NCI-H524 (cell line): Measurements from ENCODE around the gene HSPA5.
A peak's percentile ranks its signal among the peaks of the same experiment; 100 is the strongest.
"Not testable (repeated sequence)": the region's sequence is repeated elsewhere in the genome, so short reads cannot be mapped to it uniquely, and the experiment has no call there.

Experiments
- DNase-seq, 2 experiments: peaks; one replicate each; lab custom pipeline; 2025; lab: John Stamatoyannopoulos, UW

Gene HSPA5

DNA sequence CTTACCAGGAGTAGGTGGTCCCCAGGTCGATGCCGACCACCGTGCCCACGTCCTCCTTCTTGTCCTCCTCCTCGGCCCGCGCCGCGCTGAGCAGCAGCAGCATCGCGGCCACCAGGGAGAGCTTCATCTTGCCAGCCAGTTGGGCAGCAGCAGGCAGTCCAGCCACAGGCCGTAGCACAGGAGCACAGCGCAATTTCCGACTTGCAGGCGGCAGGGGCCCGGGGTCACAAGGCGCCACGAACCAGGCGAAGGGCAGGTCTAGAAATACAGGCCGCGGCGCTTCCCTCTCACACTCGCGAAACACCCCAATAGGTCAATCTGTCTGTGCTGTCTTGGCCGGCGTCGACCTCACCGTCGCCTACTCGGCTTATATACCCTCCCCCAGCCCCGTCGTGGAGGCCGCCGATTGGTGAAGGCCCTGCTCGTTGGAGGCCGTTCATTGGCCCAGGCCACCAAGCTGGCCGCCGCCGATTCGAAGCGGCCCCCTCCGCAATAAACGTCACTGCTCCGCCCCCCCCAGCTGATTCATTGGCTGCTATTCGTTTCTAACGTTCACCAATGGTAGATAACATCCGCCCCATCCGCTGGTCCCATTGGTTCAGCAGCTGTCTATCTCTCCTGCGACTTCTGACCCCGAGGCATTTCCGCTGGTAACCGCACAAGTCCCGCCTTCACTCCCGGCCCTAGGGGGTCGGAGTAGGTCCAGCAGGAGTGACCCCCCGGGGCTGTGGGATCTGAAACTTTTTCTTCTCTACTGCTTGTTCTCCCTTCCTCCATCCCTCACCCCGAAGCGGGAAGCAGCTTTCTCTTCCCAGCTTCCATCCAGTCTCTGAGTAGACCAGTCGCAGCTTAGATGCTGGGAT lies at the start of gene HSPA5:
TSS of gene HSPA5 (minus strand) at position 344 of the 863 bp plus-strand sequence. CDS start at position 127, 217 bp downstream.
- DNase-seq: peak; percentile 100

DNA sequence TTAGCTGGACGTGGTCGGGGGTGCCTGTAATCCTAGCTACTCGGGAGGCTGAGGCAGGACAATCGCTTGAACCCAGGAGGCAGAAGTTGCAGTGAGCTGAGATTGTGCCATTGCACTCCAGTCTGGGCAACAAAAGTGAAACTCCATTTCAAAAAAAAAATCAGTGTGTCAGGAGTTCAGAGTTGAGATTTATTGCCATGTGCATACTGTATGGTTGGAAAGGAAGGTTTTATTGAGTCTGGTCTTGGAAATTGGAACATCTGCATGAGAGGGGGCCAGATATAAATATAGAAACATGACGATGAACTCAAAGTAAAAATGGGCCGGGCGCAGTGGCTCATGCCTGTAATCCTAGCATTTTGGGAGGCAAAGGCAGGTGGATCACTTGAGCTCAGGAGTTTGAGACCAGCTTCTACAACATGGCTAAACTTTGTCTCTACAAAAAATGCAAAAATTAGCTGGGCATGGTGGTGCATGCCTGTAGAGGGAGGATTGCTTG lies 45.8 kb upstream of the HSPA5 start:
- not testable (repeated sequence) for DNase-seq

DNA sequence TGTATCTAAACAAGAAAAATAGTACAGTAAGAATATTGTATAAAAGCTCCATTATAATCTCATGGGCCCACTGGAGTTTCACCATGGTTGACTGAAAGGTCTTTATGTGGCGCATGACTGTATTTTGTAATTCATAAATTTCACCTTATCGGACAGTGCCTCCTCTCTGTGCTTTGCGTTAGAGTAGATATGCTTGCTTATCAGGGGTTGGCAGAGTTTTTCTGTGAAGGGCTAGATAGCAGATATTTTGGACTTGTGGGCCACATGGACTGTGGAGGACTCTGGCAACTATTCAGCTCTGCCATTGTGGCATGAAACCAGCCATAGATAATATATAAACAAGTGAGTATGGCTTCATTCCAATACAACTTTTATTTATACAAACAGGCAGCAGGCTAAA lies 43.7 kb upstream of the HSPA5 start:
- no peak for DNase-seq

DNA sequence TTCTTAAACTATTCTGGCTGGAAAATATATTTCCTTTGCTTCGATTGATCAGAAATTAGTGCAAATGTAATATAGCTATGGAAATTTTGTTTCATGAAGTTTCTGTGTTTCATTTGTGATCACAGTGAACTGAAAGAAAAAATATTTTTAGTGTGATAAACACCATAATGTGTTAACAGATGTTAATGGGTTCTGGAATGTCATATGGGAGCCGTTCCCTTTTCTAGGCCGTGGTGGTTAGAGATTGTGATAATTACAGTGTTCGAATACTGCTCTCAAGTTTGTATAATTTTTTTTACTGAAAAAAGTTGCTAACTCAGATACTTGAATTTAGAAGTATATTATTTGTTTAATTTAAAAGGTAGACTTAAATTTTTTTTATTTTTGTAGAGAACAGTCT lies 39.8 kb upstream of the HSPA5 start:
- DNase-seq: peak in 1 of 2 experiments; percentile 44

DNA sequence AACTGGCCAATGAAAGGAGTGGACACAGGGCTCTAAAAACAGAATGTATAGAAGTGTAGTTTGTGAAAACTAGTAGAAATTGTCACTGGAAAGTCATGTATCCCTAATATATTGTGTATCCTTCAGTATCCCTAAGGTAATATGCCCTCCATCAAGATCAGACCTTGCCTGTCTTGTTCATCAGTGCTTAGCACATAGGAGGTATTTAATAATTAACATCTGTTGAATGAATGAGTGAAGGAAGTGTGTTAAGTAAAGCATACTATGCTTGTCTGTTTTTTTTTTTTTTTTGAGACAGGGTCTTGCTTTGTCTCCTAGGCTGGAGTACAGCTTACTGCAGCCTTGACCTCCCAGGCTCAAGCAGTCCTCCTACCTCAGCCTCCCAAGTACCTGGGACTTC lies 36.3 kb upstream of the HSPA5 start:
- DNase-seq: no peak

DNA sequence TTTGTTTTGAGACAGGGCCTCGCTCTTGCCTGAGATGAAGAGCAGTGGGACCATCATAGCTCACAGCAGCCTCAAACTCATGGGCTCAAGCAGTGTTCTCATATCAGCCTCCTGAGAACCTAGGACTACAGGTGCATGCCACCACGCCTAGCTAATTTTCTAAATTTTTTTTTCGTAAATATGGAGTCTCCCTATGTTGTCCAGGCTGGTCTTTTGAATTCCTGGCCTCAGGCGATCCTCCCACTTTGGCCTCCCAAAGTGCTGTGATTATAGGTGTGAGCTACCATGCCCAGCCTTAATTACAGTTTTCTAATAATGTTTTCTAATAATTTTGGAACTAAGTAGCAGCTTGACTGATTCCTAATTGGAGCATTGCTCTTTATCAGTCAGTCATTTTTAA lies 35.6 kb upstream of the HSPA5 start:
- no peak for DNase-seq

DNA sequence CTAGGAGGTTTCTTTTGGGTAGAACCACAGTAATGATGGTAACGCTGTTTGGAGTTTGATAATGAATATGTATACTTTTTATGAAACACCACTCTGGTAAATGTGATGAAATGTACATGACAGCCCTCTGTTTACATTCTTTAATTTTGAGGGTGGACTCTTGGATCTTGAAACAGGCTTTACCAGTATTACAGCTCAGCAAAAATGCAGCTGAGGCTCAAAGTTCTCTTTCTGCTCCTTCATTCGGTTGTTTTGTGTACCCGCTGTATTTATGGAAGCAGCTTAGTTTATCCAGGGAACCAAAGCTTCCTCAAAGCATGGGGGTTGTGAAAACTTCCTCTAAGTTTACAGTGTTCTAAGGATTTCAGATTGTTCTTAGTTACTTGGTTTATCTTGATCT lies 31.6 kb upstream of the HSPA5 start:
- no peak for DNase-seq

DNA sequence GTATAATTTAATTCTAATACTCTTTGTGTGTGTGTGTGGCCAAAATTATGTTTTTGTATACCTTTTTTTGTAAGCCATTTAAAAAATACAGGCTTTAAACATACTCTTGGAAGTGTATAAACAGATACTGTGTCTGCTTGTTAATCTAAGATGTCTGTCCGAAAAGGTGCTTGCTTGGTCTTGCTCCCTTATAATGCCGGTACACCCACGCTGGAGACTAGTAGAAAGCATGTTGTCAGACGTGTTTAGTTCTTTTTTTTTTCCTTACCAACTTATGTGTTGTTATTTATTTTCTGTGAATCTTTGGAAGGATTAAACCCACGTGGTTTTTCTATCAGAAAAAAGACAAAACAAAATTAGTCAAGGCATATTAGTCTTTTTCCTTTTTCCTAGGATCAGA lies 29.9 kb upstream of the HSPA5 start:
- DNase-seq: no peak

DNA sequence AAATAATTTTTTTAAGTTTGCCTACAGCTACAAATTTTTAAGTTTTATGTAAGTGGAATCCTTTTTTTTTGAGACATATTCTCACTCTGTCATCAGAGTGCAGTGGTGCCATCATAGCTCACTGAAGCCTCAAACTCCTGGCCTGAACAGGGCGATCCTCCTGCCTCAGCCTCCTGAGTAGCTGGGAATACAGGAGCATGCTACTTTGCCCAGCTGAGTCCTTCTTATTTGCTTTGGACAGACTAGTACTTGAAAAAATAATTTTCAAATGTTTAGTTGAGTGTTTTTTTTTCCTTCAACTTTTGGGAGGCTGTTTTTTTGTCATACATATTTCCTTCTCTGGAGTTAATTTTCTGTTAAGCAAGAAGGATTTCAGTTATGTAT lies 27.9 kb upstream of the HSPA5 start:
- no peak for DNase-seq

DNA sequence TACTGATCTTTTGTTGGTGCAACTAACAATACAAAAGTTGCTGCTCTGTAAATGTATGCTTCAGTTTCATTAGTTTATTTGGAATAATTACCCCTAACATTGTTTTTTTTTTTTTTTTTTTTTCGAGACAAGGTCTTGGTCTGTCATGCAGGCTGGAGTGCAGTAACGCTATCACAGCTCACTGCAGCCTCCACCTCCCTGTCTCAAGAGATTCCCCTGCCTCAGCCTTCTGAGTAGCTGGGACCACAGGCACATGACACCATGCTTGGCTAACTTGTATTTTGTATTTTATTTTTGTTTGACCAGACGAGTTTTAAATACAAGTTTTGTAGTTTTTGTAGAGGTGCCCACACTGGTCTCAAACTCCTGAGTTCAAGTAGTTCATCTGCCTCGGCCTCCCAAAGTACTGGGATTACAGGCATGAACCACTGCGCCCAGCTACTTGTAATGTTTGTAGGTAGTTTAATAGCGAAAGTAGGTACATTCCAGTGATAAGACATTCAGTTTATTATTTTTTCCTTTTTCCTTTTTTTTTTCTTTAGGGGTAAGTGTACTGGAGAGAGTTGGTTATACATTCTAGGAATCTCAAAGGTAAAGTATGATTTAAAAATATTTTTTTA lies 27.4 kb upstream of the HSPA5 start:
- DNase-seq: no peak

DNA sequence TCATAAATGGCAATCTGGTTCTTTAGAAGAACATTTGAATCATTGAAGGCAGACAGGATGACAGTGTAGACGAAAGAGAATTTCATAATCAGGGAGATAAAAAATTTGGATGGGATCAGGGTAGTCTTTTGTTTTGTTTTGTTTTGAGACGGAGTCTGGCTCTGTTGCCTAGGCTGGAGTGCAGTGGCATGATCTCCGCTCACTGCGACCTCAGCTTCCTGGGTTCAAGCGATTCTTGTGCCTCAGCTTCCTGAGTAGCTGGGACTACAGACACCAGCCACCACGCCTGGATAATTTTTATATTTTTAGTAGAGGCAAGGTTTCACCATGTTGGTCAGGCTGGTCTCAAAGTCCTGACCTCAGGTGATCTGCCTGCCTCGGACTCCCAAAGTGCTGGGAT lies 22.9 kb upstream of the HSPA5 start:
- DNase-seq: not testable (repeated sequence)

DNA sequence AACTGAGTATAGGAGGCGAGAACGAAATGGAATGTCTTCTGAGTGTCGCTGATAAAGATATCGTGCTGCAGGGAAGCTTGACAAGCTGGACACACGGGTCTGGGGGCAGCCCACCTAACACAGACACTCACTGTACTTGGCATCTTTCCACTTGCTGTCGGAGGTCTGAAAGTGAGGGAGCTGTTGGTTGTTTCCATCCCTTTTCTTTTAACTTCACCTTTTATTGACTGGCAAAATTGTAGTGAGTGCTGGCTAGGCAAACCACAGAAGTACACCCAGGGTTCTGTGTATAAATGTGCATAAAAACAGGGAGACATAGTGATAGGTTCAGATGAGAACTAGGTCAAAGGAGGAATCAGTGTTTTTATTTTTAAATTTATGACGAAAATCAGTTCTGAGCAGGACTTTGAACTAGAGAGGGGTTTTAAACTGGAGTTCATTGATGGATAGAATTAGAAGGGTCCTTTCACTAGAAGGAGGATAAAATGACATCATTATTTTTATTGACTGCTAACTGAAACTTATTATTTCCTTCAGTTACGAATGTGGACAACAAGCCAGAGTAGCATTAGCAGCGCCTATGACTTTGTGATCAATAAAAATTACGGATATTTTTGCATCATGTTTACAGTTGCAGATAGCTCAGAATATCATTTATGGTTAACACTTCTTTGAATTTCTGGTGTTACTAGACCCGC lies 21.3 kb upstream of the HSPA5 start:
- no peak for DNase-seq

DNA sequence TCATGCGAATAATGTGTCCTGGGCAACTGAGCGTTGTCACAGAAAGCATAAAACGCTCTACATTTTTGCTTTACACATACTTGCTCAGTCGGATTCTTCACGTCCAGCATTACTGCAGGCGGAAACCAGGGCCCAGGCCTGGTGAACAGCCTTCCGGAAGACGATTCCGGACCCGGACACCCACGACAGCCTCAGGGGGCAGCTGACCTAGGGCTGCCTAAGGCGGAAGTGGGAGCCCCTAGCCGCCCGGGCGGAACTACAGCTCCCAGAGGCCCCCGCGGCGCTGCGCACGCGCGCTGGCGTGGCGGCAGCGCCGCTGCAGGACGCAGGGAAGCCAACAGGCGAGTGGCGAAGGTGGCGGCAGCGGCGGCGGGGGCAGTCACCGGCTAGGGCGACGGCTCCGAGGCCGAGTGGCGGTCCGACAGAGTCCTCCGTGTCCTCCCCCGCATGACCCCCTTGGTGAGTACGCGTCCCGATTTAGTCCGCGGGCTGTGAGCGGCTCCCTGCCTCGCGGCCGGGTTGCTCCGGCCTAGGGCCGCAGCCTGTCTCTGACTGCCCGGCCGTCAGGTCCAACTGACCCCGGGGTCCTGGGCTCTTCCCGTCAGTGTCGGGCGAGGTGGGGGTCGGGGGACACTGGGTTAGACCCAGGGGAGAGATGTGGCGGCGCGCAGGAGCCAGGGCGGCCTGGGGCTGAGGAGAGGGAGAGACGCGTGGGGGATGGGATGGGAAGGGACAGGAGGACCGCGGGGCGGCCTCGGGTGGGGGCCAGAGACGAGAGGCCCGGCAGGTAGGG lies 20.6 kb upstream of the HSPA5 start, which contains the start of gene GAPVD1:
TSS of gene GAPVD1 (plus strand) at position 326 of the 793 bp plus-strand sequence. CDS start 37,096 bp downstream, outside the sequence.
- DNase-seq: peak; percentile 90 to 98

DNA sequence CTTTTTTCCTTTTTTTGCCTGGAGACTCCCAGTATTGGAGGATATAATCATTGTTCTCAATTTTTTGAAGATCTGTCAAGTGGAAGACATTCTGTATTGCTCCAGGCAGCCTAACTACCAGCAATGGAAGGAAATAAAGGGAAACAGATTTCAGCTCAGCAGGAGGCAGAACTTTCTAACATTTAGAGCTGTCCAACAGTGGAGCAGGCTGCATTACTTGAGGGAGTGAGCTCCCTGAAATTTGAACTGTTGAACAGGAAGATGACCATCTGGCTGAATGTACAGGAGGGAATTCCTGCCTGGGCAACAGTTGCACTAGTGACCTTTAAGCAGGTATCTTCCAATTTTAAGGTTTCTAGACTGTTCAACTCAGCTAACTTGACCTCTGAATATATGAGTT lies 19.4 kb upstream of the HSPA5 start:
- DNase-seq: peak; percentile 71 to 90

DNA sequence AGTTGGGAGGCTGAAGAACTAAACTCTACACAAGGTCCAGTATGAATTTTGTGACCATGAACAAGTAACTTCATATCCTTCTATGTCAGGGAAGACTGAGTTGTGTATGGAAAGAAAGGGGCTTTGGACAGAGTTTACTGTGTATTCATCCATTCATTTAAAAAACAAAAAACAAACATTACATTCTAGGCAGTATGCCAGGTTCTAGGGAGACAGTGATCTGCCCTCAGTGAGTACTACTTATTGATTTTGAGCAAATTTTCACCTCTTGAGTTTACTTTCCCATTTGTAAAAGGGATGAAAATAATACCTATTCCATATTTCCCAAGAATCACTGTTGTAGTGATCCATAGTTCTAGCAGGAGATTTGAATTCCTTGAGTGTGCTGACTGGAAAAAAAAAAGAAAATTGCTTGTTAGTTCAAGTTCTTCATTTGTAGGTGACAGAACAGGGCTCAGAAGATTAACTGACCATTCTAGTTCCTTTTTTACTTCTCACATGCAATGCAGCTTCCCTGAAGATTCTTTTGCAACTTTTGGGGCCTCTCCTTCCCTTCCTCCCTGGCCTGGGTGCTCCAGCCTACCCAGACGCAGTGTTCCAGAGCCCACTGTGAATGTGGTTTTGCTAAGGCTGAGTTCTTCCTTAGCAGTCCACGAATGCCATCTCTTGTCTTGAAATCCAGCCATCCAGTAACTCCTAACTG lies 17.8 kb upstream of the HSPA5 start:
- DNase-seq: no peak

DNA sequence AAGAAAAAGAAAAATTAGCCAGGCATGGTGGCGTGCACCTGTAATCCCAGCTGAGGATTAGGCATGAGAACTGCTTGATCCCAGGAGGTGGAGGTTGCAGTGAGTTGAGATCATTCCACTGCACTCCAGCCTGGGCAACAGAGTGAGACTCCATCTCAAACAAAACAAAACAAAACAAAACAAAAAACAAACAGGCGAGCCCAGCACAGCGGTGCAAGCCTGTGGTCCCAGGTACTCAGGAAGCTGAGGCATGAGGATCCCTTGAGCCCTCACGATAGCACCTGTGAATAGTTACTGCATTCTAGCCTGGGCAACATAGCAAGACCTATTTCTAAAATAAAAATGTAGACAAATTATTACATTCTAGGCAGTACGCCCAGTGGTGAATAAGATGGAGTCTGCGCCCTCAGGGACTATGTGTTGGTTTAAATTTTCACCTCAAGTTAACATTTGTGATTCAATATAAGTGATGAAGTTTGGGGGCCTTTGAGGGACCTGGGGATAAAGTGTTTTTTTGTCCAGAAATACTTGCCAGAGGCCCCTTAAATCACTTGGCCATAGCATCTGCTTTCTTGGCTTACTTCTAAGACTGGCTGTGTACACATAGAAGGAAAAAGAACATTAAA lies 17.1 kb upstream of the HSPA5 start:
- DNase-seq: no peak

DNA sequence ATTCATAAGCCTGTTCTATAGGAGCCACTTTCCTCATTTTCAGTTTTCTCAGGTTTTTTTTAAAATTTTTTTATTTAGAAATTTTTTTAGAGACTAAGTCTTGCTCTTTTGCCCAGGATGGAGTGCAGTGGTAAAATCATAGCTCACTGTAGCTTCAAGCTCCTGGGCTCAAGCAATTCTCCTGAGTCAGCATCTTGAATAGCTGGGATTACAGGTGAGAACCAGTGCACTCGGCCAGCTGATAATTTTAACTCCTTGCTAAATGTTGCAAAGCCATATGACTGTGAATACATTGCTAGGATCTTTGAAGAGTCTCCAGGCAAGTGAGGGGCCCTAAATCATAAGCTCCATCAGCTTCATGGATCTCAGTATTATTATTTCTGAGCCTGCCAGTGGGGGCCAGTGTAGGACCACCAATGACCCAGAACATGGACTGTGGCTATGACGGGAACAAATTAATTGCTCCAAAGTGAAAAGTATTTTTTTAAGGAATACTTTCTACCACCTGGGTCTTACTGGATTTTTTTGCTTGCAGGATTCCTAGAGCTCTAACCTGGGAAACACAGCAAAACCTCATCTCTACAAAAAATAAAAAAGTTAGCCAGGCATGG lies 14.7 kb upstream of the HSPA5 start:
- peak in 1 of 2 experiments; percentile 63 for DNase-seq

DNA sequence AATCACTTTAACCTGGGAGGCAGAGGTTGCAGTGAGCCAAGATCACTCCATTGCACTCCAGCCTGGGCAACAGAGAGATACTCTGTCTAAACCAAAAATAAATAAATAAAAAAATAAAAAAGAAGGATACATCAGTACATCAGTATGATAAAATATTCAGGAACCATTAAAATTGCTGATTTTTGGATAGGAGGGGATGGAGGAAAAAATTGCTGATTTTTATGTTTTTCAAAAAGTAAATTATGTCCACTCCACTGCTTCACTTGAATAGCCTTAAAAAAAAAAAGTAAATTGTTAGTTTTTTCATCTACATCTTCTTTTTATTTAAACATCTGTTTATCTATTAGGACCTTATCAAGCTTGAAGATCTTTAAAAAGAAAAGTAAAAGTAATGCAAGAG lies 13.1 kb upstream of the HSPA5 start:
- no peak for DNase-seq

DNA sequence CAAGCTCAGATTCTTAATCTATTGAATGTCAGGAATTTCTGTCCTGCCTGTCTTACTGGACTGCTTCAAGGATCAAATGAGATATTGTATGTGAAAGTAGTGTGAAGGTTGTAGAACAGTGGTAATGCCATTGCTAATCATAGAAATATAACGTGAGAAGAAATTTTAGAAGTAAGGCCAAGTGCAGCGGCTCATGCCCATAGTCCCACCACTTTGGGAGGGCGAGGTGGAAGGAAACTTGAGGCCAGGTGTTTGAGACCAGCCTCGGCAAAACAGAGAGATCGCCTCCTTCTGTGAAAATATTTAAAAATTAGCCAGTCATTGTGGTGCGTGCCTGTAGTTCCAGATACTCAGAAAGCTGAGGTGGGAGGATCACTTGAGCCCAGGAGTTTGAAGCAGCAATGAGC lies 5.1 kb upstream of the HSPA5 start:
- no peak for DNase-seq

DNA sequence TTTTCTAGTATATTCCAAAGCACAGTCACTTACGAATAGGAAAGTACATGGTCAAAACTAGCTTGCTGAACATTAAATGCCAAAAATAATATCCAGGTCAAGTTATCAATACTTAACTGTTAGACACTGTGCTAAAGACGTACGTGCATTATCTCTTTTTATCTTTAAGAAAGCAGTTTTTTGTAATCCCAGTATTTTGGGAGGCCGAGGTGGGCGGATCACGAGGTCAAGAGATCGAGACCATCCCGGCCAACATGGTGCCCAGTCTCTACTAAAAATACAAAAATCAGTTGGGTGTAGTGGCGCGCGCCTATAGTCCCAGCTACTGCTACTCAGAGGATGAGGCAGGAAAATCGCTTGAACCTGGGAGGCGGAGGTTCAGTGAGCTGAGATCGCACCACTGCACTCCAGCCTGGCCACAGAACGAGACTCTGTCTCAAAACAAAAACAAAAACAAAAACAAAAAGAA lies 2.7 kb upstream of the HSPA5 start:
- DNase-seq: no peak
